Measurements from ENCODE around the gene MOCS1.

MOCS1 gene

GRCh38 chr6:39950125-39950720, 16.0 kb upstream of the MOCS1 start:
- in situ Hi-C loops (cut with MboI; ENCODE audit: low sequenced_read_pairs) = no loop called here

DNA sequence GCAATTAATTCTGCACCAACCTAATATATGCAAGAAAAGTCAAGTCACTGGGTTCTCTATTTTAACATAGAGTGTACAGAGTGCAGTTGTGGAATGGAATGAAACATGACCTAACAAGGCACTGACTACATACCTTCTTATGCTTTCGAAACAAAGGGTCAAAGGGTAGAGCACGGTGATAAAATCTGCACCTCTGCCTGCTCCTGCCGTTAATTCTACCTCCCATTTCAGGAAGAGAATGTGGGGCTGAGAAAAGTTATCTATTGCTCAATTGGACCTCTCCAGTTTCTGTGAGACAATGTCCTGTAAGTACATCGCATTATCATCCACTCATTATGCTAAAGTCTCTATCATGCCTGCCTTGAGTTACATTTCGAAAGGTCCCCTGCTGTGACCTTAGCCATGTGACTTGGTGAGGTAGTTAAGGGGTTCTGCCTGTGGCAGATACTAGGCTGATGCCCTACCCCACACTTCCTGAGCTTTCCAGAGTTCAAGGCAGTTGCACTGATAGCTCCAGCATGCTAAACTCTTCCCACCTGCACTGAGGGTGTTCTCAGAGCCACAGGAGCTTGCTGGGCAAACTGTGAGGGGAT, 14.0 kb upstream of the MOCS1 start:
- in situ Hi-C loops (cut with MboI; ENCODE audit: low sequenced_read_pairs) = no loop called here

DNA sequence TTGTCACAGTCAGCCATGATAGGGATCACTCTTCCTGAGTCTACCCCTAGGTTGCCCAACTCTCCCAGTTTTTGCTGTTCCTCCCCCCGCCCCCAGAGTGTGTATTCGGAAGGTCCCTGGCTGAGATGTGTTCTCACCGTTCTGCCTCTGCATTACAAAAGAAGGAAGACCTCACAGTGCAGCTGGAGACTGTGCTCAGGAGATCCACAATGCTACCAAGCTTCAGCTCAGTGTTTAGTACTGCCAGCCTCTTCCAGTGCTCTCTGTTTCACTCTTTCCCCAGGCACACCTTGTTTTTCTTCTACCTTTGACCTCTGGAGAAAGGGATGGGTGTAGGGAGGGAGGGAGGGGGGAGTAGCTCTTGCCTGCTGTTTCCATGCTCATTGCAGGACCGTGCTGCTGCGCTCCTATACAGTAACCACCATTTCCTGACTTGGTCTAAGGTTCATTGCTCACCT, 13.4 kb upstream of the MOCS1 start:
- in situ Hi-C loops (cut with MboI; ENCODE audit: low sequenced_read_pairs) = no loop called here

GRCh38 chr6:39945626-39946025, 11.4 kb upstream of the MOCS1 start:
- in situ Hi-C loops (cut with MboI; ENCODE audit: low sequenced_read_pairs) = no loop called here

- in situ Hi-C loops (cut with MboI; ENCODE audit: low sequenced_read_pairs) = no loop called here
Measured at GRCh38 chr6:39942903-39943580, 8.8 kb upstream of the MOCS1 start.

- in situ Hi-C loops (cut with MboI; ENCODE audit: low sequenced_read_pairs) = no loop called here
Measured at GRCh38 chr6:39941820-39942219, 7.6 kb upstream of the MOCS1 start.

- in situ Hi-C loops (cut with MboI; ENCODE audit: low sequenced_read_pairs) = no loop called here
Measured at GRCh38 chr6:39941138-39941537, 6.9 kb upstream of the MOCS1 start.

DNA sequence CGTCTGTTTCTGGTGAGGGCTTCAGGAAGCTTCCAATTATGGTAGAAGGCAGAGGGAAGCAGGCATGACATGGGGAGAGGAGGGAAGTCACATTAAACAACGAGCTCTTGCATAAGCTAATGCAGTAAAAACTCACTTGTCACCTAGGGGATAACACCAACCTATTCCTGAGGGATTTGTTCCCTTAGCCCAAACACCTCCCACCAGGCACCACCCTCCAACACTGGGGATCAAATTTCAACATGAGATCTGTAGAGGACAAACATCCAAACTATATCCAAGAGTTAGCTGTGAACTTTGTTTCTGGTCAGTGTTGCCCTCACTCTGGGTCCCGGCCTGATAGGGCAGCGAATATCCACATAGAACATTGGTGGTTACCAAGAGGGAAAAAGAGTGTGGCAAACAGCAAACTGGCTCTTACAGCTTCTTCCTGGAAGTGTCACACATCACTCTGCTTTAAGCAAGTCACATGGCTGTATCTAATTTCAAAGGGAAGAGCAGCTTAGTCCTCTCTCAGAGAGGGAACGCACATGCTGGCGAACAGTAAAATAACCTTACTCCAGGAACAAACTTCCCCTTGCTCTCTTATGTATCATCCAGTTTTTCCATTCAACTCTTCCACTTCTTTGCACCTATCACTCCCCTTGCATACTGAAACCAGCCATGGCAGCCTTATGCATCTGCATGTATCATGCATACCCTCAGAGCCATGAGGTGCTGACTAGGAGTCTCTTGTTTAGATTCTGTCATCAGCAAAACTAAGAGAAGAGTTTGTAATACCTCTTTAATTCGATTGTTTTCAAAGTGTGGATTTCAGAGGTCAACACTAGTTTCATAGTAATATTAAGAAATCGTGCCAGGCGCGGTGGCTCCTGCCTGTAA, 4.8 kb upstream of the MOCS1 start:
- in situ Hi-C loops (cut with MboI; ENCODE audit: low sequenced_read_pairs) = no loop called here

- in situ Hi-C loops (cut with MboI; ENCODE audit: low sequenced_read_pairs) = no loop called here
Measured at GRCh38 chr6:39937686-39938333, 3.5 kb upstream of the MOCS1 start.

DNA sequence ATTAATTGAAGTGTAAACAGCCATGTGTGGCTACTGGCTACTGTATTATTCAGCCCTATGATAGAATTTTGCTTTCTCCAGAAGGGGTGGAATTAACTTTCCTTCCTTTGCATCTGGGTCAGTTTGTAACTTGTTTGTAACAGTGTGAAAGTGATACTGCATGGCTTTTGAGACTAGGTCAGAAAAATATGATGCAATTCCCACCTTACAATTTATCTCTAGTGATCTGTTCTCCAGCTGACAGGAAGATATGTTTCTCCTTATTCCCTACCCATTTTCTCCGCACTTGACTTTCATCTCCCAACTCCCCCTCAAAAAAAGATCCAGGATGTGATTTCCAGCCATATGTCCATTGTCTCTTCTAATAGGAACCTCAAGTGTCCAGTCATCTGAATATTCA, 2.6 kb upstream of the MOCS1 start:
- in situ Hi-C loops (cut with MboI; ENCODE audit: low sequenced_read_pairs) = no loop called here

- in situ Hi-C loops (cut with MboI; ENCODE audit: low sequenced_read_pairs) = no loop called here
Measured at GRCh38 chr6:39935241-39935640, 979 bp upstream of the MOCS1 start.

DNA sequence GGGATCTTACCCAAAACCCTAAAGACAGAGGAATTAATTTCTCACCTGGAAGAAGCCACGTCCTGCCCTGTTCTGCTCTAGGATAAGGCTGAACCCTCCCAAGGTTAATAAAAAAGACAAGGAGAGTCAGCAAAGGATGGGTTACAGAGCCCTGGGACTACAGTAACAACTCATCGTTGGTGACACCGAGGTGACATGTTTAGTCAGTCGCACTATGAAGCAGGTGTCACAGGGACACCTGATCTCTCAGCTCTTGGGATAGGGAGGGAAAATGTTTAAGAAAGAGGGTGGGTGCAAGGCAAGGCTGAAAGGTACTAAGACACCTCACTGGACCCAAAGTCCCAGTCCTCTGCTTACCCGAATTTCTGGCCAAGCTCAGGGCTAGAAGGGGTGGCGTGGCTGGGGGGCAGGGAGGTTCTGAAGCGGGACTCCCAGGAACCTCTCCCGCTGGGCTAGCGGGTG, 562 bp downstream of the MOCS1 start:
- in situ Hi-C loops (cut with MboI; ENCODE audit: low sequenced_read_pairs) = no loop called here

GRCh38 chr6:39932386-39932910, 1.8 kb downstream of the MOCS1 start:
- in situ Hi-C loops (cut with MboI; ENCODE audit: low sequenced_read_pairs) = no loop called here

DNA sequence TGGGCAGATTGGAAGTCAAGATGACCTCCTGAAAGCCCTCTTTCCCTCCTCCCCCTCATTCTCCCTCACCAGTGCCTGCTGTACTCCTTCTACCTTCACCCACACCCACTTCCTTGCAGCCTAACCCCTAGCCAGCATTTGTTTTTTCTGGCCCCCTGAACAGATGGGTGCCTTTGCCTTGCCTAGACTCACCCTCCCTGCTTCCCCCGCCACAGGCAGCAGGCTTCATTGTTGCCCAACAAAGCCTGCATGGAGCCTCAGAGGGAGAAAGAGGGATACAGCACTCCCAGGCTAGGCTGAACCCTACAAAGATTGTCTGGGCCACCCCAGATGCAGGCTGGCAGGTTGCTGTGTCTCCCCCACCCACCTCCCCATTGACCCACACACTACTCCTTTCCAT, 2.7 kb downstream of the MOCS1 start:
- in situ Hi-C loops (cut with MboI; ENCODE audit: low sequenced_read_pairs) = no loop called here

- in situ Hi-C loops (cut with MboI; ENCODE audit: low sequenced_read_pairs) = no loop called here
Measured at GRCh38 chr6:39930540-39930939, 3.7 kb downstream of the MOCS1 start.

DNA sequence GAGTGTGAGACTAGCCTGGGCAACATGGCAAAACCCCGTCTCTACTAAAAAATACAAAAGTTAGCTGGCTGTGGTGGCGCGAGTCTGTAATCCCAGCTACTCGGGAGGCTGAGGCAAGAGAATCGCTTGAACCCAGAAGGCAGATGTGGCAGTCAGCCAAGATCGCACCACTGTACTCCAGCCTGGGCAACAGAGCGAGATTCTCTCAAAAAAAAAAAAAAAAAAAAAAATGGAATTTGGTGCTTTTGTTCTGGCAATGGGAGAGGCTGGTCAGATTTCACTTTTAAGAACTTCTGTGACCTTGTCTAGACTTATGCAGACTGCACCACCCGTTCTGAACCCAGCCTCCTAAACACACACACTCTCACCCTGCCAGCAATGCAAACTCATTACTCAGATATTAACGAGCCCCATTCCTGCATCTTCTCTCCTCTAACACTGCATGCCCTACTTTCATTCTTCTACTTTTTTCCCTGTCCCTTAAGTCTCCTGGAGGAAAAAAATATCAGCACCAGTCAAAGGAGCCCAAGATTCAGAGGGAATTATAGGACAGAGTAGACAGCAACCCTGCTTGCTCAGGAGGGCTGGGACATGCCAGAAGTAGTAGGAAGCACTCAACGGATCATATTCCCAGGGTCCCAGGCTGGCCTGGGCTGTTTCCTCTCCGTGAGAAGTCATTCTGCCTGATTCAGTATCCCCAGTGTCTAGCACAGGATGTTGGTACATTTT, 4.4 kb downstream of the MOCS1 start:
- in situ Hi-C loops (cut with MboI; ENCODE audit: low sequenced_read_pairs) = no loop called here

DNA sequence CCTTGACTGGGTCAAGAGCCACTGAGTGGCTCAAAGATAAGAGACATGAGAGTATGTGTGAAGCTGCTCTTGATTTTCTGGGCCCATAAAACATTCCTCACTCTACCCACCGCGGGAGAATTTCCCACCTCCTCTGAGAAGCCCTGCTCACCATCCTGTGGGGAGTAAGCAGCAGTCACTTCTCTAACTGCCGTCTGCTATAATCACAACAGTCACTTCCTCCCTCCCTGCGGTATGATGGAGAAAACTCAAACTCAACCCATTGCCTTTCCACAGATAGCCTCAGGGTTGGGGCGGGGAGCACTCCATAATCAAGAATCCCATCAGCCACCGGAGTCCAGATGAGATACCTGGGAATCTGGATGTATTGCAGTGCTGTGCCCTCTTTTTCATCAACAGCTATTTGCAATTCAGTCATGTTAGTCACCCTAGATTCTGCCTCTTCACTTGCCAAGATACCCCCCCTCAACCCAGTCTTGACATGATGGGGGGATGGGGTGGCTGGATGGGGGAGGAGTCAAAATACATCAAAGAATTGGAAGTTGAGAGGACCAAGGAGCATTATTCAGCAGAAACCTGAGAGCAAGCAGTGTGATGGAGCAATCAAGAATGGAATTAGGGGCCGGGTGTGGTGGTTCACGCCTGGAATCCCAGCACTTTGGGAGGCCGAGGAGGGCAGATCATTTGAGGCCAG, 5.1 kb downstream of the MOCS1 start:
- in situ Hi-C loops (cut with MboI; ENCODE audit: low sequenced_read_pairs) = no loop called here

DNA sequence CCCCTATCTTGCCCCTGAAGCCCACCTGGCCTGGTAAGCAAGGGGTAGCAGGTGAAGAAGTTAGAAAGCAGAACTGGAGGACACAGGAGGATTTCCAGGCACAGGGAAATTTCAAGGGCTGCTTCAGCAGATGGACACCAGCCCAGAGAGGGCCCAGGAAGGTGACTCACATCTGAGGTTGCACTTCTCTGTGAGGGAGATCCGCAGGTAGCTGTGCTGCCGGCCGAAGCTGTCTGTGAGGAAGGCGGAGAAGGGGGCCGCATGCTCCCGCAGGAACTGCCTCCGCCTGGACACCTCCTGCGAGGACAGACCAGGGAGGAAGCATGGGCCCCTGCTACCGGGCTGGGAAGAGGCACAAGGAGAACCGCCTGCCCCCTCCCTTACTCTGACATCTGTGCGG, 7.1 kb downstream of the MOCS1 start:
- in situ Hi-C loops (cut with MboI; ENCODE audit: low sequenced_read_pairs) = no loop called here

DNA sequence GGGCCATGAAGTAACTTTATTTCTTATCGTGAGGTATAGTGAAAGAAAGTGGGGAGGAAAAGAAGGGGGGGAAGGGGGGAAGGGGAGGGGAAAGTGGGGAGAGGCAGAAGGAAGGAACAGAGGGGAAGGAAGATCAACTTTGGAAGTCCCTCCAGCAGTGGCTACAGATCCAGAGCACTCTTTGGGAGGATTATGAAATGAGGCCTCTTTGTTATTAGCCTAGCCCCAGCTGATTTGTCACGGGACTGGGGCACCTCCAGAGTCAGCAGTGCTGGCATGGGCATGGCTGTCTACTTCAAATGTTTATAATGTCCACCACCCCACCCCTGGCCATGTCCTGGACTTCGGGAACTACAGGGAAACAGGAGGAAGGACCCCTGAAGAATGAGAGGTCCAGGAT, 7.6 kb downstream of the MOCS1 start:
- in situ Hi-C loops (cut with MboI; ENCODE audit: low sequenced_read_pairs) = no loop called here

Data from HL-60/S4 treated with retinoic acid at 250 ng/mL for 4 days and 3 days (cell line).